Measurements from ENCODE around the gene EP400. TPM values are rescaled to one million over a fixed set of nuclear protein-coding genes. Genes with fewer than 3 reads are reported as not detected.
"Not testable (repeated sequence)": the region's sequence is repeated elsewhere in the genome, so short reads cannot be mapped to it uniquely, and the experiment has no call there.

Gene EP400
- total RNA-seq, 1 donor from 2014 or later = 6.7 TPM

- DNase-seq (ENCODE audit: low read depth in 2 of 2) = no peak
These were observed 96.0 kb downstream of the EP400 start for GRCh38 chr12:132045751-132046150.

GRCh38 chr12:132046561-132046960, 96.8 kb downstream of the EP400 start:
- DNase-seq (ENCODE audit: low read depth in 2 of 2) = peak in 1 of 2 donors; percentile 39

- not testable (repeated sequence) for DNase-seq (ENCODE audit: low read depth in 2 of 2)
These were observed 97.9 kb downstream of the EP400 start for GRCh38 chr12:132047630-132048029.

GRCh38 chr12:132049442-132049841, 99.7 kb downstream of the EP400 start:
- DNase-seq (ENCODE audit: low read depth in 2 of 2) = no peak

- no peak for DNase-seq (ENCODE audit: low read depth in 2 of 2)
These were observed 100.1 kb downstream of the EP400 start for GRCh38 chr12:132049876-132050275.

GRCh38 chr12:132051718-132052117, 102.0 kb downstream of the EP400 start:
- peak in 1 of 2 donors; percentile 39 for DNase-seq (ENCODE audit: low read depth in 2 of 2)

GRCh38 chr12:132052196-132052932, 102.6 kb downstream of the EP400 start:
- no peak for DNase-seq (ENCODE audit: low read depth in 2 of 2)

GRCh38 chr12:132053338-132054330, 103.9 kb downstream of the EP400 start:
- no peak for DNase-seq (ENCODE audit: low read depth in 2 of 2)

- DNase-seq (ENCODE audit: low read depth in 2 of 2) = no peak
These were observed 105.2 kb downstream of the EP400 start for GRCh38 chr12:132054983-132055382.

GRCh38 chr12:132055535-132056096, 105.9 kb downstream of the EP400 start:
- DNase-seq (ENCODE audit: low read depth in 2 of 2) = no peak

GRCh38 chr12:132056320-132056719, 106.6 kb downstream of the EP400 start:
- DNase-seq (ENCODE audit: low read depth in 2 of 2) = no peak

GRCh38 chr12:132056951-132057350, 107.2 kb downstream of the EP400 start:
- no peak for DNase-seq (ENCODE audit: low read depth in 2 of 2)

GRCh38 chr12:132057691-132058090, 107.9 kb downstream of the EP400 start:
- no peak for DNase-seq (ENCODE audit: low read depth in 2 of 2)

- DNase-seq (ENCODE audit: low read depth in 2 of 2) = no peak
These were observed 111.5 kb downstream of the EP400 start for GRCh38 chr12:132061197-132061596.

GRCh38 chr12:132061641-132062430, 112.1 kb downstream of the EP400 start:
- DNase-seq (ENCODE audit: low read depth in 2 of 2) = no peak

GRCh38 chr12:132062481-132062880, 112.7 kb downstream of the EP400 start:
- no peak for DNase-seq (ENCODE audit: low read depth in 2 of 2)

GRCh38 chr12:132063491-132063890, 113.7 kb downstream of the EP400 start:
- no peak for DNase-seq (ENCODE audit: low read depth in 2 of 2)

GRCh38 chr12:132064631-132065030, 114.9 kb downstream of the EP400 start:
- no peak for DNase-seq (ENCODE audit: low read depth in 2 of 2)

- DNase-seq (ENCODE audit: low read depth in 2 of 2) = no peak
These were observed 115.5 kb downstream of the EP400 start for GRCh38 chr12:132065203-132065602.

- DNase-seq (ENCODE audit: low read depth in 2 of 2) = no peak
These were observed 116.0 kb downstream of the EP400 start for GRCh38 chr12:132065609-132066344.

GRCh38 chr12:132066345-132066685, 116.6 kb downstream of the EP400 start:
- DNase-seq (ENCODE audit: low read depth in 2 of 2) = peak; percentile 28 to 29

Data from lung microvascular endothelial cell (primary cell).